Neural cell (in vitro differentiated cells): ENCODE results near the gene LRRC42. TPM values are rescaled to one million over a fixed set of nuclear protein-coding genes. Genes with fewer than 3 reads are reported as not detected.

Experiments used
- H2AFZ ChIP-seq: fragments of 200-600, 300-800 bp; sonication (generic), shearing (Covaris generic); 2 replicates; pipeline ENCODE4 v1.6.0; 2014; ENCODE audit warnings: low read depth, mild to moderate bottlenecking, antibody characterized with exemption, low read length, moderate library complexity
- H3F3A ChIP-seq: fragments of 200-600 bp; shearing (Covaris generic); 2 replicates; pipeline ENCODE4 v1.6.1; 2016; ENCODE audit warnings: mild to moderate bottlenecking, moderate library complexity, mixed read lengths, antibody characterized with exemption, low read length; ENCODE audit not compliant: insufficient read depth, poor library complexity, severe bottlenecking
- H3K27ac ChIP-seq: fragments of 200-600, 300-800 bp; sonication (generic), shearing (Covaris generic); 2 replicates; pipeline ENCODE4 v1.5.1; 2014; ENCODE audit warnings: mild to moderate bottlenecking, low read length, moderate library complexity
- H3K27me3 ChIP-seq: fragments of 300-800, 200-600 bp; sonication (generic), shearing (Covaris generic); 2 replicates; pipeline ENCODE4 v1.6.0; 2014; ENCODE audit warnings: mild to moderate bottlenecking, low read depth, low read length, moderate library complexity; ENCODE audit not compliant: insufficient read depth
- H3K36me3 ChIP-seq: fragments of 300-800, 200-600 bp; sonication (generic), shearing (Covaris generic); 2 replicates; pipeline ENCODE4 v1.5.1; 2014; ENCODE audit warnings: mild to moderate bottlenecking, antibody characterized with exemption, low read length, moderate library complexity; ENCODE audit not compliant: insufficient read depth
- H3K4me2 ChIP-seq: fragments of 300-800, 200-600 bp; sonication (generic), shearing (Covaris generic); 2 replicates; pipeline ENCODE4 v1.6.0; 2014; ENCODE audit warnings: mild to moderate bottlenecking, low read length
- H3K4me3 ChIP-seq: fragments of 300-800, 200-600 bp; sonication (generic), shearing (Covaris generic); 2 replicates; pipeline ENCODE4 v1.5.1; 2014; ENCODE audit warnings: mild to moderate bottlenecking, low read length, moderate library complexity
- H3K79me2 ChIP-seq: fragments of 200-600 bp; shearing (Covaris generic); replicated peaks from 2 replicates; pipeline ENCODE4 v1.6.0; 2014; ENCODE audit warnings: mild to moderate bottlenecking, low read length, moderate library complexity; ENCODE audit not compliant: insufficient read depth
- H3K9ac ChIP-seq: fragments of 300-800, 200-600 bp; sonication (generic), shearing (Covaris generic); 2 replicates; pipeline ENCODE4 v1.6.1; 2016; ENCODE audit warnings: mild to moderate bottlenecking, low read length, mixed read lengths
- H3K9me2 ChIP-seq: fragments of 200-600 bp; shearing (Covaris generic); 2 replicates; pipeline ENCODE4 v1.6.1; 2016; ENCODE audit warnings: mild to moderate bottlenecking, low read length, mixed read lengths; ENCODE audit not compliant: insufficient read depth
- H3K9me3 ChIP-seq: fragments of 200-600, 300-800 bp; sonication (generic), shearing (Covaris generic); 2 replicates; pipeline ENCODE4 v1.6.1; 2016; ENCODE audit warnings: mild to moderate bottlenecking, mixed run types, low read length, moderate library complexity, mixed read lengths
- H4K20me1 ChIP-seq: fragments of 200-600 bp; shearing (Covaris generic); 2 replicates; pipeline ENCODE4 v1.6.1; 2016; ENCODE audit warnings: mild to moderate bottlenecking, mixed run types; ENCODE audit not compliant: insufficient read depth
- EP300 ChIP-seq: fragments of 450-650 bp; conservative IDR thresholded peaks from 2 replicates; pipeline ENCODE4 v1.6.1; 2014; ENCODE audit warnings: antibody characterized with exemption, mild to moderate bottlenecking, moderate library complexity; ENCODE audit not compliant: poor library complexity, severe bottlenecking
- EZH2 ChIP-seq: fragments of 200-600, 300-800 bp; shearing (Covaris generic), sonication (generic); IDR thresholded peaks from 2 replicates; pipeline ENCODE4 v1.6.1; 2014; ENCODE audit warnings: antibody characterized with exemption, low read length, borderline replicate concordance, mild to moderate bottlenecking; ENCODE audit not compliant: insufficient read depth, poor library complexity, severe bottlenecking
- MXI1 ChIP-seq: fragments of 450-650 bp; conservative IDR thresholded peaks from 2 replicates; pipeline ENCODE4 v1.6.1; 2014; ENCODE audit warnings: antibody characterized with exemption, mild to moderate bottlenecking; ENCODE audit not compliant: poor library complexity, severe bottlenecking
- POLR2AphosphoS5 ChIP-seq: IDR thresholded peaks from 2 replicates; pipeline ENCODE4 v1.6.1; 2012
- RAD21 ChIP-seq: fragments of 450-650 bp; conservative IDR thresholded peaks from 2 replicates; pipeline ENCODE4 v1.6.1; 2014; ENCODE audit warnings: antibody characterized with exemption, mild to moderate bottlenecking, moderate library complexity
- SMC3 ChIP-seq: fragments of 450-650 bp; conservative IDR thresholded peaks from 2 replicates; pipeline ENCODE4 v1.6.1; 2014; ENCODE audit warnings: antibody characterized with exemption, mild to moderate bottlenecking, moderate library complexity; ENCODE audit not compliant: poor library complexity
- TAF1 ChIP-seq: IDR thresholded peaks from 2 replicates; pipeline ENCODE4 v1.6.1; 2012; ENCODE audit warnings: low read depth
- polyA plus RNA-seq: library from polyadenylated mRNA; depleted of rRNA; stranded (reverse); fragments of >200 nt; gene quantifications from 2 replicates; pipeline ENCODE4 v1.2.3, GENCODE V29; 2014
- TF ChIP-seq, protein P1 (sequence below): IDR thresholded peaks from 2 replicates; pipeline ENCODE4 v1.6.1; 2012; ENCODE audit warnings: borderline replicate concordance
- TF ChIP-seq, protein P2 (sequence below): fragments of 450-650 bp; IDR thresholded peaks from 2 replicates; pipeline ENCODE4 v1.5.1; 2014; ENCODE audit warnings: antibody characterized with exemption, mild to moderate bottlenecking, moderate library complexity; ENCODE audit not compliant: poor library complexity, severe bottlenecking

The LRRC42 gene
- polyA plus RNA-seq, 1 donor from 2014 or later = 23.9 TPM

DNA sequence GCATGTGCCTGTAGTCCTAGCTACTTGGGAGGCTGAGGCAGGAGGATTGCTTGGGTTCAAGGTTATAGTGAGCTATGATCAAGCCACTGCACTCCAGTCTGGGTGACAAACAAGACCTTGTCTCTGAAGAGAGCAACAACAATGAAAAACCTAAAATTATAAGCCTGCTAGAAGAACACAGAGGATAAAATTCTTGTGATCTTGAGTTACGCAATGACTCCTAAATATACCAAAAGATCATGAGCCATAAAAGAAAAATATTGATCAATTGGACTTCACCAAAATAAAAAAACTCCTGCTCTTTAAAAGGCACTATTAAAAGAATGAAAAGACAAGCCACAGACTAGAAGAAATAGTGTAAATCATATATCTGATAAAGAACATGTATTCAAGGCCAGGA, 49.5 kb downstream of the LRRC42 start:
- Histone ChIP-seq H3K79me2 (no peaks in the 10 kb centered on the region), H3K9me2 (no peaks in the 10 kb centered on the region), H3F3A (no peaks in the 10 kb centered on the region), H3K4me2 (no peak overlapping the region), H3K27ac (no peak overlapping the region), H3K27me3 (no peaks in the 10 kb centered on the region), H3K4me3 (no peak overlapping the region), H4K20me1 (no peaks in the 10 kb centered on the region), H3K9ac (no peak overlapping the region), H2AFZ (no peak overlapping the region), H3K9me3 (no peaks in the 10 kb centered on the region), H3K36me3 (no peaks in the 10 kb centered on the region)
- no peak for TF ChIP-seq RAD21
- no peak for TF ChIP-seq EZH2
- TF ChIP-seq, protein P1, sequence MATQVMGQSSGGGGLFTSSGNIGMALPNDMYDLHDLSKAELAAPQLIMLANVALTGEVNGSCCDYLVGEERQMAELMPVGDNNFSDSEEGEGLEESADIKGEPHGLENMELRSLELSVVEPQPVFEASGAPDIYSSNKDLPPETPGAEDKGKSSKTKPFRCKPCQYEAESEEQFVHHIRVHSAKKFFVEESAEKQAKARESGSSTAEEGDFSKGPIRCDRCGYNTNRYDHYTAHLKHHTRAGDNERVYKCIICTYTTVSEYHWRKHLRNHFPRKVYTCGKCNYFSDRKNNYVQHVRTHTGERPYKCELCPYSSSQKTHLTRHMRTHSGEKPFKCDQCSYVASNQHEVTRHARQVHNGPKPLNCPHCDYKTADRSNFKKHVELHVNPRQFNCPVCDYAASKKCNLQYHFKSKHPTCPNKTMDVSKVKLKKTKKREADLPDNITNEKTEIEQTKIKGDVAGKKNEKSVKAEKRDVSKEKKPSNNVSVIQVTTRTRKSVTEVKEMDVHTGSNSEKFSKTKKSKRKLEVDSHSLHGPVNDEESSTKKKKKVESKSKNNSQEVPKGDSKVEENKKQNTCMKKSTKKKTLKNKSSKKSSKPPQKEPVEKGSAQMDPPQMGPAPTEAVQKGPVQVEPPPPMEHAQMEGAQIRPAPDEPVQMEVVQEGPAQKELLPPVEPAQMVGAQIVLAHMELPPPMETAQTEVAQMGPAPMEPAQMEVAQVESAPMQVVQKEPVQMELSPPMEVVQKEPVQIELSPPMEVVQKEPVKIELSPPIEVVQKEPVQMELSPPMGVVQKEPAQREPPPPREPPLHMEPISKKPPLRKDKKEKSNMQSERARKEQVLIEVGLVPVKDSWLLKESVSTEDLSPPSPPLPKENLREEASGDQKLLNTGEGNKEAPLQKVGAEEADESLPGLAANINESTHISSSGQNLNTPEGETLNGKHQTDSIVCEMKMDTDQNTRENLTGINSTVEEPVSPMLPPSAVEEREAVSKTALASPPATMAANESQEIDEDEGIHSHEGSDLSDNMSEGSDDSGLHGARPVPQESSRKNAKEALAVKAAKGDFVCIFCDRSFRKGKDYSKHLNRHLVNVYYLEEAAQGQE = no peak
- no peak for TF ChIP-seq TAF1

GRCh38 chr1:53998223-53998622, 52.1 kb downstream of the LRRC42 start:
- H4K20me1 ChIP-seq = no peaks in the 10 kb centered on the region
- no peaks in the 10 kb centered on the region for H3K9me3 ChIP-seq
- H3F3A ChIP-seq = no peaks in the 10 kb centered on the region
- no peak overlapping the region for H3K4me2 ChIP-seq
- TF ChIP-seq EZH2 (no peak), RAD21 (no peak)
- H3K27ac ChIP-seq = no peak overlapping the region
- H3K4me3 ChIP-seq = no peak overlapping the region
- H2AFZ ChIP-seq = no peak overlapping the region
- H3K36me3 ChIP-seq = no peaks in the 10 kb centered on the region
- no peaks in the 10 kb centered on the region for H3K79me2 ChIP-seq
- no peak overlapping the region for H3K9ac ChIP-seq
- no peaks in the 10 kb centered on the region for H3K9me2 ChIP-seq
- H3K27me3 ChIP-seq = no peaks in the 10 kb centered on the region

- Histone ChIP-seq H3K4me2 (no peak overlapping the region), H2AFZ (no peak overlapping the region), H3K27me3 (no peaks in the 10 kb centered on the region), H4K20me1 (no peaks in the 10 kb centered on the region), H3F3A (no peaks in the 10 kb centered on the region), H3K9me3 (no peaks in the 10 kb centered on the region), H3K36me3 (no peaks in the 10 kb centered on the region), H3K27ac (no peak overlapping the region), H3K79me2 (no peaks in the 10 kb centered on the region), H3K9ac (no peak overlapping the region), H3K4me3 (no peak overlapping the region), H3K9me2 (no peaks in the 10 kb centered on the region)
- TF ChIP-seq, protein P1 = no peak
- no peak for TF ChIP-seq SMC3
- TF ChIP-seq, protein P2, sequence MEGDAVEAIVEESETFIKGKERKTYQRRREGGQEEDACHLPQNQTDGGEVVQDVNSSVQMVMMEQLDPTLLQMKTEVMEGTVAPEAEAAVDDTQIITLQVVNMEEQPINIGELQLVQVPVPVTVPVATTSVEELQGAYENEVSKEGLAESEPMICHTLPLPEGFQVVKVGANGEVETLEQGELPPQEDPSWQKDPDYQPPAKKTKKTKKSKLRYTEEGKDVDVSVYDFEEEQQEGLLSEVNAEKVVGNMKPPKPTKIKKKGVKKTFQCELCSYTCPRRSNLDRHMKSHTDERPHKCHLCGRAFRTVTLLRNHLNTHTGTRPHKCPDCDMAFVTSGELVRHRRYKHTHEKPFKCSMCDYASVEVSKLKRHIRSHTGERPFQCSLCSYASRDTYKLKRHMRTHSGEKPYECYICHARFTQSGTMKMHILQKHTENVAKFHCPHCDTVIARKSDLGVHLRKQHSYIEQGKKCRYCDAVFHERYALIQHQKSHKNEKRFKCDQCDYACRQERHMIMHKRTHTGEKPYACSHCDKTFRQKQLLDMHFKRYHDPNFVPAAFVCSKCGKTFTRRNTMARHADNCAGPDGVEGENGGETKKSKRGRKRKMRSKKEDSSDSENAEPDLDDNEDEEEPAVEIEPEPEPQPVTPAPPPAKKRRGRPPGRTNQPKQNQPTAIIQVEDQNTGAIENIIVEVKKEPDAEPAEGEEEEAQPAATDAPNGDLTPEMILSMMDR = no peak
- TF ChIP-seq EZH2 = no peak
- no peak for TF ChIP-seq POLR2AphosphoS5
- TF ChIP-seq TAF1 = no peak
- TF ChIP-seq RAD21 = no peak
- no peak for TF ChIP-seq EP300
- TF ChIP-seq MXI1 = no peak
Measured at GRCh38 chr1:53999920-54000319, 53.8 kb downstream of the LRRC42 start.
